Stimulated activated CD4-positive, alpha-beta T cell treated with anti-CD3 and anti-CD28 coated beads, Interleukin-12 subunit alpha, Interleukin-12 subunit beta, amount 100 ng/mL, for 48 hours (primary cell): ENCODE measurements around the gene NANP.
"Not testable (repeated sequence)": the region's sequence is repeated elsewhere in the genome, so short reads cannot be mapped to it uniquely, and the experiment has no call there.

Source experiments
- DNase-seq, 3 donors: peaks; one replicate each; pipeline ENCODE4 v3.0.0-alpha.2; 2020; ENCODE audit warnings: low read depth in 2 of 3, low spot score in 1 of 3

The NANP gene, protein sequence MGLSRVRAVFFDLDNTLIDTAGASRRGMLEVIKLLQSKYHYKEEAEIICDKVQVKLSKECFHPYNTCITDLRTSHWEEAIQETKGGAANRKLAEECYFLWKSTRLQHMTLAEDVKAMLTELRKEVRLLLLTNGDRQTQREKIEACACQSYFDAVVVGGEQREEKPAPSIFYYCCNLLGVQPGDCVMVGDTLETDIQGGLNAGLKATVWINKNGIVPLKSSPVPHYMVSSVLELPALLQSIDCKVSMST

DNA sequence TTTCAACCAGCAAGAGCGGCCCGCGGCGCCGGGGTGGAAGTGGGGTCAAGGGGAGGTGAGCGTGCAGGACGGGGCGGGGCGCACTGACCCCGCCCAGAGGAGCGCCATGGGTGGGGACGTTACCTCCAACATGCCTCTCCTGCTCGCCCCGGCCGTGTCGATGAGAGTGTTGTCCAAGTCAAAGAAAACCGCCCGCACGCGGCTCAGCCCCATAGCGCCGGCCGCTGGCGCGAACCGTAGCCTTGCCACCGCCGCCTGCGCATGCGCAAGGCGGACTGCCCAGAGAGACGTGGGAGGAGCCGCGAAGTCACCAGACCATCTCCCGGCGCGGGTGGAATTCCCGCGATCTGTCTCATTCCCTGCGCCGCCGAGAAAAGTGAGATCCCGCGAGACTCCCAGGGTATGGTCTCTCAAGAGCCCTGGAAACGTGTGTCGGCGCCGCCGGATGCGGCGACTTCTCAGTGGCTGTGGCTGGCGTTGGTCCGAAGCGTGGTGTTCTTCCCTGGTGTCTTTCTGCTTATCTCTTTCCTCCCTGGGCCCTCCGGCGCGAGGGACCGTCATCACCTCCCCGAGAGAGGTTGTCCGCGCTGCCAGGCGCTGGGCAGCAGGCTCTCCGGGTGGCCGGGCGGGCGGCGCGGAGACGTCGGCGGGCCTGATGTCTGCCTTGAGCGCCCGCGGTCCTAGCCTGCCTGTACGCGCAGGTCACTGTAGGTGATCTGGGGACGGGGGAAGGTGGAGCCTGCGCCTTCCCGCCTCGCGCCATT, at the start of gene NANP:
Gene NANP, minus strand, starts transcription at position 279 of the 764 bp plus-strand sequence. Its CDS starts 66 bp downstream, at position 213.
- DNase-seq, result peak; percentile 85 to 91 (median 89)

DNA sequence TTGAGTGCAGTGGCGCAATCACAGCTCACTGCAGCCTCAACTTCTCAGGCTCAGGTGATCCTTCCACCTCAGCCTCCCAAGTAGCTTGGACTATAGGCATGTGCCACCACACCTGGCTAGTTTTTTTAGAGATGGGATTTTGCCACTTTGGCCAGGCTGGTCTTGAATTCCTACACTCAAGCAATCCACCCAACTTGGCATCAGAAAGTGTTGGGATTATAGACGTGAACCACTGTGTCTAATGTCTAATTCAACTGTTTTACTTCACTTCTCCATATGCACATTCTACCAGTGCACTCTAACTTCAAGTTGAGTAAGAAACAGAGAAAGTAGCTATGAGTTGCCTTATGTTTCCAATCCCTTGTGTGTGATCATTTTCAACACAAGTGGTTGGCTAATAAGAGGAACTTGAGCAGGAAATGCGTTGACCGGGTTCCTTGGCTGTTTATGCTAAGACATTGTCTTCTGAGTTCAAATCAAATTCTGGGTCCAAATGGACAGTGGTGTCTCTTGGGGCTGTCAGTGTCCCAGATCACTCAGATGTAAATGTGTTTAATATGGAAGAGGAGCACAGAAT, 48.9 kb upstream of the NANP start:
- no peak for DNase-seq

DNA sequence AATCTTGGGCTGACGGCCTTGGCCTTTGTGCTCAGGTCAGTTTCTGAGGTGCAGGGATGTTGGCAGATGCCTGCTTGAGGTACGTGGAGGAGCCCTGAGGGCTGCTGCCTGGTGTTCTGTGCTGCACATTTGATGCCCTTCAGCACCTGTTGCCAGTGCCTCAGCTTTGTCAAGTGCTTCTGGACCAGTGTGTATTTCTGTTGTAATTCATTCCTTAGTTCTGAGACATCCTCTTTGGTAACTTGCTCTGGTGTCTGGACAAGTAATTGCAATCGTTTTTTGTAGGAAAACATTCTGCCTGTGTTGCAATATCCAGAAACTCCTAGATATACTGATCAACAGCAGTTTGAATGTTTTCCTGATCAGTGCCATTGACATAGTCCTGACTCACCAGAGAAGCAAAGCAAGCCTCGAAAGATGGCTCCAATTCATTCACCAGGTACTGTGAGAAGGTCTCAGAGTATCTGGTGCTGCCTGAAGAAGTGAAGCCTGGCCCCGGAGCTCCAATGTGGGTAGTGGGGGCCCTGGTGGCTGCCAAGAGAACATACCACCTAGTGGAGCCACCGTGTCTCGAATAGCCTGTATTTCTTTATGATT, 46.1 kb upstream of the NANP start:
- DNase-seq, result no peak

DNA sequence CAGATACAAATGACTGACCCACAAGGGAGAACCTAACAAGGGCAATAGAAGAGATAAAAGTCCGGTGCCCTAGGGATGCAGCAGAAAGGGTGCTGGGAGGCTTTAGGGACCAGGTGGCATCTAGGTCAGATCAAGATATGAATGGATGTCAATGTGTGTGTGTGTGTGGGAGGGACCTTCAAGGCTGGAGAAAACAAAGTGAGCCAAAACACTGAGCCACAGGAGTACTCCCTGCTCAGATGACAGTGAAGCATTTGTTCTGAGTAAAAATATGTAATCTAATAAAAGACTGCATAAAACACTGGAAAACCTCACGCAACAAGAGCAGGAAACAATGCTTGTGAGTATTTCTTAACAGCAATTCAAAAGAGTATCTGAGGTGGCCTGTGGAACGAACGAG, 44.6 kb upstream of the NANP start:
- DNase-seq, result no peak

DNA sequence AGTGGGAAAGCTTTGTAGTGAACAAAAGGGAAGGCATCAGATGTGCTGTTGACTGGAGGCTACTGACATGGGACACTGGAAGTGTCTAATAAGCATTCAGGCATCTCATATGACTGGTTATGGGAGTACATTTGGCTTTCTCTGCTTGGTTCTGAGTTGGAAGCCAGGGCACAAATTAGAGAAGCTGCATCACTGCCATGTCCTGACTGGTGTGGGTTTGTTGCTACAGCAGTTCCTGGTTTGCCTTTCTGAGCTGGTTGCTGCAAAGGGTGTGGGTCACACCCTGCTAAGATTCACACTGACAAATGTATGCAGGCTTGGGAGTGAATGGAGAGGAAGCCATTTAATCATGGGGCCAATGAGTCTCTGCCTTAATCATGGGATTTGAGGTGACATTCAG, 36.2 kb upstream of the NANP start:
- DNase-seq, result no peak

DNA sequence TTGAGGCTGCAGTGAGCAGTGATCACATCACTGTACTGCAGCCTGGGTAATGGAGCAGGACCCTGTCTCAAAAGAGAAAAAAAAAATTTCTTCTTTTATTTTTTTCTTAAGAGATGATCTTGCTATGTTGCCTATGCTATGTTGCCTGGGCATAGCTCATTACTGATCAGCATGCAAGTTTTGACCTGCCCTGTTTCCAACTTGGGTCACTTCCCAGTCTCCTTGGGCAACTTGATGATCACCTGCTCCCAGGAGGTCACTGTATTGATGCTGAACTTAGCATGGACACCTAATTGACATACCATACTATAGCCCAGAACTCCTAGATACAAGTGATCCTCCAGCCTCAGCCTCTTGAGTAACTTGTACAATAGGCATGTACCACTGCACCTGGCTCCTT, 30.7 kb upstream of the NANP start:
- no peak for DNase-seq

DNA sequence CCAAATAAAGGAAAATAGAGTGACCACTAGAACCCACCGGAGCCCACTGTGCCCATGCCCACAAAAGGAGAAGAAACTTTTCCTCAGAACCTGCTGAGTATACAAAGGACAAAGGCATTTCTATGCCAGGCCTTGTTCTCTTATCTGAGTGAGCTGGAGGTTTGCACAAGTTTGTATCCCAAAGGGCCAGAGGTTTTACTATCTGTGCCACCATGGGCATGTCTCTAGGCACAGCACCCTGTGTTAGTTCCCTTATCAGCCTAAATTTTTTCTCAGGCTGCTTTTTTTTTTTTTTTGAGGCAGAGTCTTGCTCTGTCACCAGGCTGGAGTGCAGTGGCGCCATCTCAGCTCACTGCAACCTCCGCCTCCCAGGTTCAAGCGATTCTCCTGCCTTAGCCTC, 29.1 kb upstream of the NANP start:
- not testable (repeated sequence) for DNase-seq

DNA sequence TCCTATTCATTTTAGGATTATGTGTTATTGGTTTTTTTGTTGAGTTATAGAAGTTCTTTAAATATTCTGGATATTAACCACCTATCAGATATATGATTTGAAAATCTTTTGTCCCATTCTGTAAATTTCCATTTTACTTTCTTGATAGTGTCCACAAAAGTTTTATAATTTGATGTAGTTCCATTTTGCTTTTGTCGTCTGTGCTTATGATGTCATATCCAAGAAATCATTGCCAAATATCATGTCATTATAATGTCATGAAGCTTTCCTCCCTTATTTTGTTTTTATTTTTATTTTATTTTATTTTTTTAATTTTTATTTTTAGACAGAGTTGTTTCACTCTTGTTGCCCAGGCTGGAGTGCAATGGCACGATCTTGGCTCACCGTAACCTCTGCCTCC, 21.0 kb upstream of the NANP start:
- no peak for DNase-seq

DNA sequence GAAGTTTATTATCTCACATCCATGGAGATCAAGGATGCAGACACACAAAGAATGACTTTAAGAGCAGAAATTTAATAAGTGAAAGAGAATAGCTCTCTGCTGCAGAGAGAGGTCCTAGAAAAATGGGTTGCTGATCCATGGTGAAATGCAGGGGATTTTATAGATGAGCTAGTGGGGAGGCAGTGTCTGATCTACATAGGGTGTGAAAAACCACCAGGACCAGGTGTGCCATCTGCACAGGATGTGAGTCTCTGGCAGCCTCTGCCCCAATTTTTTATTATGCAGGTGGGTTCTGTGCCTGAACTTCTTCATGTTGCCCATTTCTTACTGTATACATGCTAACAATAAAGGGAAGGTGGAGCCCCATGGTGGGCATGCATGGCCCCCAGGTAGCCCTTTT, 19.9 kb upstream of the NANP start:
- no peak for DNase-seq

DNA sequence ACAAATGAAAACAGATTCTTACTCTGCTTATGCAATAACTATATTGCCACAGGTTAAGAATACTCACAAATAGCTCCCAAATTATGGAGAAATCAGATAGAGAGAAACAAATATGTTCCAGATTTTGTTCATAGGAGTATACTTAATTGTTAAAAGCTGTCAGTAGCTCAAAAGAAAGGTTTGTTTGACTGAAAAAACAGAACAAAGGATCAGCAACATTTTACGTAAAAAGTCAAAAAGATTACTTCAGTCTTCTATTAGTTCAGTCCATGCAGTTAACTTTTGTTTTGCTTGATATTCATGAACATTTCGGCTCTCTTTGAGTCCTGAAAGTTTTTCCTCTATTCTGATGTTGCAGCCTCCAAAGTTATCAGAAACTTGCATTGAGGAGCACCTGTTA, 13.4 kb upstream of the NANP start:
- no peak for DNase-seq

DNA sequence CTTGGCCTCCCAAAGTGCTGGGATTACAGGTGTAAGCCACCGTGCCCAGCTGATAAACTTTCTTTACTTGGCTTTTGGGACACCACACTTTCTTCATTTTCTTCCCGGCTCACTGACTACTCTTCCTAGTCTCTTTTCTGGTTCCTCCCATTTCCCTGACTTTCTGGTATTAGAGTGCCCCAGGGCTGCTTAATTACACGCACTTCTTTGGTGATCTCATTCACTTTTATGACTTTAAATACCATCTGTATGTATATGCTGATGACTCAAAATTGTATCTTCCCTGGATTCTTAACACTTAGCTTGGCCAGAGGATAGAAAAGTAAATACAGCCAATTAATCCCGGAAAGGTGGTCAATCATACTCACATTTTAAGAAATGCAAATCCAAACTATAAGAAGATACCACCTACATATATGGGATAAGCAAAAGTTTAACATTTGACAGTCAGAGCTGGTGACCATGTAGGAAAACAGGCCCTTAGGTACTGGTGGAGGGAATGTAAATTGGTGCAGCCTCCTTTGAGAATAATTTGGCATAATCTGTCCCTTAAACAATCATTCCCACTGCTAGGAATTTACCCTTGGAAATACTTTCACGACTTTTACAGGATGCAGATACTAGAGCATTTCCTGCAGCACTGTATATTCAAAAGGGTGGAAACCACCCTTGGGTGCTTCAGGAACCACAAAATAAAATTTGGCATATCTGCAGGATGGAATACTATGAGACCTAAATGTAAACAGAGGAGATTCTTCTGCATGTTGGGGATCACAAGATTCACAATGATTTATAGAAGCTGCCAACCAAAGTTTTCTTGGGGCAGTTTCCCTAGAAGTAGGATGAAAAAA, 9.4 kb upstream of the NANP start:
- no peak for DNase-seq

DNA sequence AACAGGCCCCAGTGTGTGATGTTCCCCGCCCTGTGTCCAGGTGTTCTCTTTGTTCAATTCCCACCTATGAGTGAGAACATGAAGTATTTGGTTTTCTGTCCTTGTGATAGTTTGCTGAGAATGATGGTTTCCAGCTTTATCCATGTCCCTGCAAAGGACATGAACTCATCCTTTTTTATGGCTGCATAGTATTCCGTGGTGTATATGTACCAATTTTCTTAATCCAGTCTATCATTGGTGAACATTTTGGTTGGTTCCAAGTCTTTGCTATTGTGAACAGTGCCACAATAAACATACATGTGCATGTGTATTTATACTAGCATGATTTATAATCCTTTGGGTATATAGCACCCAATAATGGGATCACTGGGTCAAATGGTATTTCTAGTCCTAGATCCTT, 6.8 kb upstream of the NANP start:
- not testable (repeated sequence) for DNase-seq

DNA sequence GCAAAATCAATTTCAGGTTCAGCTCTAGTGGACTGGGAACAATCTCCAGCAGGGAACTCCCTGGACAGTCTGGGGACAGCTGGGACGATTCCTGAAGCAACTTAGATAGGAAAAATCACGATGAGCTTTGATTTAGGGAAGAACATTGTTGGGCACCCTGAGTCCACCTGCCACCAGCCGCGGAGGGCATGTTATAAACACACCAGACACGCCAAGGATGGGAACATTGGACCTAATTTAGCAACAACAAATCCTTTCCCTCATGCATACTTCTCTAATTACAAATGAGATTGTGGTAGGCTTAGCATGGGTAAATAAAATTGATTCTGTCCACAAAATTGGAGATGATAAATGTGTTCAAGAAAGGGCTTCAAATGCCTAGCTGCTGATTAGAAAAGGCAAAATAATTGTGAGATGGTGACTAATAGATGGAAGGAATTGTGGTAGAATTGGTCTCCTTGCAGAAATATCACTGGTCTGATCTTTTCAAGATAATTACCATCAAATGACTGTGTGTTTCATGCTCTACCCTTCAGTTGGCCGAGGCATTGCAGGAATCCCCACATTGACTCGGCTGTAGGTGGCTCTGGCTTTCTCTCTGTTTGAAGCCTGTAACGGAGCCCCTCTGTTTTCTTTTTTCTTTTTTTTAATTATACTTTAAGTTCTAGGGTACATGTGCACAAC, 6.1 kb upstream of the NANP start:
- no peak for DNase-seq

DNA sequence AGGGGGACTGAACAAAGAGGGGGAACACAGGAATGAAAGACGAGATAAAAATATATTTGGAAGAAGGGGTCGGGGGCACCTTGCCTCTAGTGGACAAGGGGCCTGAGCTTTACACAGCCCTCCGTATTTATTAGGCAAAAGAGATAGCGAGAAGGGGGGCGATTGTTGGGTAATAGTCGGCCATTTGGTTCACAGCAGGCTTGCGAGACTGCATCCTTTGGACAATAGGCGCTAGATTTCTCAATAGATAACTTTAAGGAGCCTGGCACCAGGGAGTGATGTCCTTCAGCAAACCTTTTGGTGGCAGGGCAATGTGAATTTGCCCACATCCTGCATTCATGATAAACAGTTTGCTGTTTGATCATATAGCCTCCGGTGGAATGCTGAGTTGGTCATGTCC, 3.0 kb upstream of the NANP start:
- no peak for DNase-seq

DNA sequence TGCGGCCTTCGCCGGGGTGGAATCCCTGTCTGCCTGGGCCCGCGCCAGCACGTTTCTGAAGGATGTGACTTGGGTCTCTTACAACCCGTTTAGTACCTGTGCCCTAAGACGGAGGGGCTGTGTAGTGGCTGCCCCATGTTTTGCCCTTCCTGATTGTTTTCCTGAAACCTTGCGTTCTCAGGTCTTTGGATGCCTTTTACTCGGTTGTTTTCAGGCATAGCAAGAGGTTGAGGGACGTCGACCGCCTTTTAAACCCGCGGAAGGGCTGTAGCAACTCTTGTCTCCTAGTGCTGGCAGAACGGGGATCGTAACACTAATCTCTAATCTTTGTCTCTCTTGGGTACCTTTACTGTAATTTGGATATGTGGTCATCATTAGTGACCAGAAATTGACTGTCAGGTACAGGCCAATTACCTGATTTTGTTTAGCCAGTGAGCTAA, 706 bp upstream of the NANP start:
- no peak for DNase-seq

DNA sequence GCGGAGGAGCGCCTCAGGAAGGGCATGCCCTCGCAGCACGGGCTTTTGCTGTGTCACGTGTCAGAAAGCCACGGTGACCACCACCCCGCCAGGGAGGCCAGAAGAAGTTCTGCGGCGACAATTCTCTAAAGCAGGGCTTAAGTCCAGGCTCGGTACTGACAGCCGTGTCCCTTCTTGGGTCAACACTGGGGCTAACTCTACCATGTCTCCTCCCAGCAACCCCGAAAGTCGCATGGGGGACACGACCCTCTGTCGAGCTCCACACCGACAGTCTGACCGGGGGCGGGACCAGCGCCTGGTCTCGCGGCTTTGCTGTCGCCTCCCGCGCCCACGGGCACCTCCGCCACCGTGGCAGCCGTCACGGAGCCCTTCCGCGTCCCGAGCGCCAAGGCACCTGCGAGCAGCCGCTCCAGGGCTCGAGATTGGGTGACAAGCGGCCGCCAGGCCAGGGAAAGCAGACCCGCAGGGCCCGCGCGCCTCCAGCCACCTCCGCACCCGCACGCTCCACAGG, 534 bp downstream of the NANP start:
- DNase-seq, result peak; percentile 13 to 23 (median 13)

DNA sequence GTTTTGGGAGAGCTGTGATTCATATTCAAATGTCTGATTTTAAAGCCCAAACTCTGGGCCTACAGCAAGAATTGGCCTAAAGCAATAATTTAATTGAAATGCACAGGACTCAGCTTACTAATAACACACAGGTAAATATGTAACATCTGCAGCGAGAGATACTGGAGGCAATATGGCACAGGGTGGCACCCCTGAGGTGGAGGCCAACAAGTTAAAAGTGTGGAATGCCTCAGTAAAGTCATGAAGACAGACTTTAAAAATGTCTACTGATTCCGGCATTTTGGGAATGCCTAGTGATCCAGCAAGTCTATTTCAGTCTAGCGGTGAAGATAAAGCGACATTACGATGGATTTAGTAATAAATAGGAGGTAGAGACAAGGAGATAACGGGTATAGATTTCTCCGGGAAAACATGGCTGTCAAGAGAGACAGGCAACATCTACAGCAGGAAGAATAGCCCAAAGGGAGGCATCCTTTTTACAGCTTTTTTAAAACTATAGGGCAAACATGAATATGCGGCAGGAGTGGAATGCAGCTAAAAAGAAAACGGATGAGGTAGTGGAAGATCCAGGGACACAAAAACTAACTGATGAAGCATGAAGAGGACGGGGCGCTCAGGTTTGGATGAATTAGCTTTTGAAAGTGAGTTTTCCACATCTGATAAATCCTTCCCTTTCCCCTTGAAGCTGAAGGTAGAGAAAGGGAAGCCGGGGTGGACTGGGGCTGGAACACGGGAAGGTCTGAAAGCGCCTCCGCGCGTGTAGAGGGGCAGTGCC, 1.2 kb downstream of the NANP start:
- DNase-seq, result no peak

DNA sequence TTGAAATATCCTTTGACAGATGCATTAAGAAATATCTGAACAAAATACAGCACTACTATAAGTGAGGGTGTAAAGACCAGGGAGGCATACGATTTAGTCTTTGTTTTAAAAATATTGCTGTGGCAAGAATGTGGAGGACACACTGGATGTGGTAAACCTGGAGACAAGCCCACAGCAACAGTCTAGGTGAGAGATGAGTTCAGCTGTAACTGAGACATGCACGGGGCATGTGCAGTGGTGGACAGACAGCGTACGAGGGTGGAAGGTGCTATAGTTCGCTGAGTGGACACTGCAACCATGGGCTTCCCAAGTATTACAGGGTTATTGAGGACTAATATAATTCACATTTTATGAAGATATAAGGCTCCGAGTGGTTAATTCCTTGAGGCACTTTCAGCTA, 1.8 kb downstream of the NANP start:
- no peak for DNase-seq

DNA sequence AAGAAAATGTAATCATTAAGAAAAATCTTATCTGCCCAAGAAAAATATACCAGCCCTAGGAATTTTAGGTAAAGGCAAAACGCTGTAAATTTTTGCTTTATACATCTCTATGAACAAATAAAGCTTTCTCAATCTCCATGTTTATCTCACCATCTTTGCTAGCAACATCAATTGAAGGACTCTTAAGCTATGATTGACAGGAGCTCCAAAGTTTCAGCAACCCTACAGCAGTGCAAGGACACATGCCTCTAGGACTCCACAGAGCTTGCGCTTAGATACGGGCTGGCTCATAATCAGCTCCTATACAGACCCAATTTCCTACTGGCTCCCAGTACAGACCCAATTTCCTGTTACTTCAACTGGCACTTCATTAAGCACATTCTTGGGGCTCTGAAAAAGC, 4.3 kb downstream of the NANP start:
- DNase-seq, result no peak

DNA sequence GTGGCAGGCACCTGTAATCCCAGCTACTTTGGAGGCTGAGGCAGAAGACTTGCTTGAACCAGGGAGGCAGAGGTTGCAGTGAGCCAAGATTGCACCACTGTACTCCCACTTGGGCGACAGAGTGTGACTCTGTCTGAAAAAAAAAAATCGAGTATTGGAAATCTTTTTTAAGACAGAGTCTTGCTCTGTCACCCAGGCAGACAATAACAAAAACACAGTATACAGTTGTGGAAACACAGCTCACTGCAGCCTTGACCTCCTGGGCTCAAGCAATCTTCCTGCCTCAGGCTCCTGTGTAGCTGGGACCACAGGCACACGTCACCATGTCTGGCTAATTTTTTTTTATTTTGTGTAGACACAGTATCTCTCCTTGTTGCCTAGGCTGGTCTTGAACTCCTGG, 15.0 kb downstream of the NANP start:
- DNase-seq, result no peak
